Loucy (cell line): ENCODE measurements around the gene PDE4C.

Experiments
- H2AFZ ChIP-seq: fragments of 200-600 bp; sonication (generic); 2 replicates; pipeline ENCODE4 v1.6.0; 2016; ENCODE audit warnings: antibody characterized with exemption, mild to moderate bottlenecking, low read length, moderate library complexity
- H3F3A ChIP-seq: fragments of 200-600 bp; 2 replicates; pipeline ENCODE4 v1.6.0; 2016; ENCODE audit warnings: antibody characterized with exemption, low read depth, mild to moderate bottlenecking
- H3K27me3 ChIP-seq: fragments of 200-600 bp; sonication (generic); 2 replicates; pipeline ENCODE4 v1.6.1; 2014; ENCODE audit warnings: low read length, mild to moderate bottlenecking; ENCODE audit not compliant: insufficient read depth, poor library complexity, severe bottlenecking
- H3K36me3 ChIP-seq: fragments of 200-600 bp; sonication (generic); 2 replicates; pipeline ENCODE4 v1.6.1; 2016; ENCODE audit warnings: low read length; ENCODE audit not compliant: insufficient read depth
- H3K4me1 ChIP-seq: fragments of 200-600 bp; sonication (generic); 2 replicates; pipeline ENCODE4 v1.5.1; 2014; ENCODE audit warnings: low read length, mild to moderate bottlenecking; ENCODE audit not compliant: insufficient read depth, poor library complexity, severe bottlenecking
- H3K4me2 ChIP-seq: fragments of 200-600 bp; sonication (generic); 2 replicates; pipeline ENCODE4 v1.6.0; 2014; ENCODE audit warnings: antibody characterized with exemption, low read length, low read depth, mild to moderate bottlenecking; ENCODE audit not compliant: poor library complexity, severe bottlenecking
- H3K4me3 ChIP-seq: fragments of 200-600 bp; sonication (generic); 2 replicates; pipeline ENCODE4 v1.5.1; 2014; ENCODE audit warnings: low read length, mild to moderate bottlenecking, mixed read lengths; ENCODE audit not compliant: poor library complexity, severe bottlenecking
- H3K79me2 ChIP-seq: fragments of 200-600 bp; sonication (generic); 2 replicates; pipeline ENCODE4 v1.6.1; 2014; ENCODE audit warnings: low read length; ENCODE audit not compliant: insufficient read depth
- H3K9ac ChIP-seq: fragments of 200-600 bp; sonication (generic); 2 replicates; pipeline ENCODE4 v1.6.0; 2014; ENCODE audit warnings: mild to moderate bottlenecking, low read depth, low read length, moderate library complexity; ENCODE audit not compliant: poor library complexity, severe bottlenecking
- H3K9me2 ChIP-seq: fragments of 200-600 bp; sonication (generic); replicated peaks from 2 replicates; pipeline ENCODE4 v1.6.1; 2016; ENCODE audit warnings: low read depth, low read length, mixed read lengths
- H3K9me3 ChIP-seq: fragments of 200-600 bp; sonication (generic); 2 replicates; pipeline ENCODE4 v1.6.1; 2014; ENCODE audit warnings: mild to moderate bottlenecking, antibody characterized with exemption, low read length, low read depth; ENCODE audit not compliant: insufficient read depth
- H4K20me1 ChIP-seq: fragments of 200-600 bp; sonication (generic); 2 replicates; pipeline ENCODE4 v1.6.0; 2014; ENCODE audit warnings: antibody characterized with exemption, low read length, mild to moderate bottlenecking; ENCODE audit not compliant: insufficient read depth, poor library complexity, severe bottlenecking
- EZH2phosphoT487 ChIP-seq: fragments of 200-600 bp; IDR thresholded peaks from 2 replicates; pipeline ENCODE4 v1.6.1; 2018; ENCODE audit warnings: antibody characterized with exemption, mild to moderate bottlenecking, moderate library complexity, borderline replicate concordance
- TF ChIP-seq, protein P1 (sequence below): fragments of 200-600 bp; sonication (generic); conservative IDR thresholded peaks from 2 replicates; pipeline ENCODE4 v1.5.1; 2014; ENCODE audit warnings: mild to moderate bottlenecking, antibody characterized with exemption, low read length

Gene PDE4C

GRCh38 chr19:18259893-18260292 lies 33.7 kb upstream of the PDE4C start:
- no peaks in the 10 kb centered on the region for H3K79me2 ChIP-seq
- no peak overlapping the region for H2AFZ ChIP-seq
- no peaks in the 10 kb centered on the region for H3F3A ChIP-seq
- peaks cover under 1% of the 10 kb centered on the region for H3K4me1 ChIP-seq
- no peaks in the 10 kb centered on the region for H4K20me1 ChIP-seq
- H3K4me3 ChIP-seq = no peak overlapping the region
- H3K36me3 ChIP-seq = no peaks in the 10 kb centered on the region
- H3K4me2 ChIP-seq = no peak overlapping the region
- H3K9me2 ChIP-seq = no peaks in the 10 kb centered on the region
- H3K9ac ChIP-seq = no peak overlapping the region
- no peak for TF ChIP-seq EZH2phosphoT487
- TF ChIP-seq, protein P1, sequence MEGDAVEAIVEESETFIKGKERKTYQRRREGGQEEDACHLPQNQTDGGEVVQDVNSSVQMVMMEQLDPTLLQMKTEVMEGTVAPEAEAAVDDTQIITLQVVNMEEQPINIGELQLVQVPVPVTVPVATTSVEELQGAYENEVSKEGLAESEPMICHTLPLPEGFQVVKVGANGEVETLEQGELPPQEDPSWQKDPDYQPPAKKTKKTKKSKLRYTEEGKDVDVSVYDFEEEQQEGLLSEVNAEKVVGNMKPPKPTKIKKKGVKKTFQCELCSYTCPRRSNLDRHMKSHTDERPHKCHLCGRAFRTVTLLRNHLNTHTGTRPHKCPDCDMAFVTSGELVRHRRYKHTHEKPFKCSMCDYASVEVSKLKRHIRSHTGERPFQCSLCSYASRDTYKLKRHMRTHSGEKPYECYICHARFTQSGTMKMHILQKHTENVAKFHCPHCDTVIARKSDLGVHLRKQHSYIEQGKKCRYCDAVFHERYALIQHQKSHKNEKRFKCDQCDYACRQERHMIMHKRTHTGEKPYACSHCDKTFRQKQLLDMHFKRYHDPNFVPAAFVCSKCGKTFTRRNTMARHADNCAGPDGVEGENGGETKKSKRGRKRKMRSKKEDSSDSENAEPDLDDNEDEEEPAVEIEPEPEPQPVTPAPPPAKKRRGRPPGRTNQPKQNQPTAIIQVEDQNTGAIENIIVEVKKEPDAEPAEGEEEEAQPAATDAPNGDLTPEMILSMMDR = no peak
- H3K9me3 ChIP-seq = no peaks in the 10 kb centered on the region
- no peaks in the 10 kb centered on the region for H3K27me3 ChIP-seq

DNA sequence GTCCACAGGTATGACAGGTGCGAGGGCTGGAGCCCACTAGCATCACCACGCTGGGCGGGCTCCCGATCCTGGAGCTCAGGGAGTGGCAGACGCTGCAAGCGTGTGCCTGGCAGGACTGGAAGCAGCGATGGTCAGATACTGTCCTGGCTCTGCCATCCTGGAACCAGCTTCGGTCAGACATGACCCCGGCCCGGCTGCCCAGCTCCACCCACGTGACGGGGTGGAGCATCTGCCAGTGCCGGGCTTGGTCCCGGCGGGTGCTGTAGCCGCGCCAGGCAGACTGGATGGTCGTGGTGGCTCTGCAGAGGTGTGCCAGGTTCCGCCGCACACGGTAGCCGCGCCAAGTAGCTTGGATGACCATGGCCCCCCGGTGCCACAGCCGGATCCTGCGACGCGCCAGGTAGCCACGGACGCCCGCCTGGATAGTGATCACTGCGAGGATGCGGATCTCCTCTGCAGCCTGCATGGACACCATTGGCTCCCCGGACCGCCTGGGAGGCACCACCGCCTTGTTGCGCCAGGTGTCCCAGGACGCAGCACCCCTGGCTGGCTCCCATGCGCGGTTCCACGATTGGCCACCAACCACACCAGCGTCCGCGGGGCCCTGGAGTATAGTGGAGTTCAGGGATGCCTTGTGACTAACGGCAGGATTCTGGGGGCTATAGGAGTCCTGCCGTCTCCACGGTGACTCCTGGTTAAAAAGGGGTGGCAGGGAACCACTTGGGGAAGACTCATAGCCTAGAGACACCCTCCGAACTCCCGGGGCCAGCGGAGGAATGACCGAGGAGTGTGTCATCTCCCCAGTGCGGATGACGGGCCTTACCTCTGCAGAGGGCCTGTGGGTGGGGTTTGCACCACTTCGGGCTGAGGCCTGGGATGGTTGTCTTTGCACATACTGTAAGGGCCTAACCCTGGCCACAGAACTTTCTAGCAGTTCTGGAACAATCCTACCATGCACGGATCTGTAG lies 31.5 kb upstream of the PDE4C start:
- Histone ChIP-seq H3K4me3 (no peak overlapping the region), H3K4me2 (no peak overlapping the region), H3K9me3 (no peaks in the 10 kb centered on the region), H2AFZ (no peak overlapping the region), H3K79me2 (no peaks in the 10 kb centered on the region), H3K27me3 (no peaks in the 10 kb centered on the region), H3K9ac (no peak overlapping the region), H4K20me1 (no peaks in the 10 kb centered on the region), H3K4me1 (no peaks in the 10 kb centered on the region), H3F3A (no peaks in the 10 kb centered on the region), H3K36me3 (no peaks in the 10 kb centered on the region), H3K9me2 (no peaks in the 10 kb centered on the region)
- TF ChIP-seq EZH2phosphoT487 = no peak
- TF ChIP-seq, protein P1 = no peak

DNA sequence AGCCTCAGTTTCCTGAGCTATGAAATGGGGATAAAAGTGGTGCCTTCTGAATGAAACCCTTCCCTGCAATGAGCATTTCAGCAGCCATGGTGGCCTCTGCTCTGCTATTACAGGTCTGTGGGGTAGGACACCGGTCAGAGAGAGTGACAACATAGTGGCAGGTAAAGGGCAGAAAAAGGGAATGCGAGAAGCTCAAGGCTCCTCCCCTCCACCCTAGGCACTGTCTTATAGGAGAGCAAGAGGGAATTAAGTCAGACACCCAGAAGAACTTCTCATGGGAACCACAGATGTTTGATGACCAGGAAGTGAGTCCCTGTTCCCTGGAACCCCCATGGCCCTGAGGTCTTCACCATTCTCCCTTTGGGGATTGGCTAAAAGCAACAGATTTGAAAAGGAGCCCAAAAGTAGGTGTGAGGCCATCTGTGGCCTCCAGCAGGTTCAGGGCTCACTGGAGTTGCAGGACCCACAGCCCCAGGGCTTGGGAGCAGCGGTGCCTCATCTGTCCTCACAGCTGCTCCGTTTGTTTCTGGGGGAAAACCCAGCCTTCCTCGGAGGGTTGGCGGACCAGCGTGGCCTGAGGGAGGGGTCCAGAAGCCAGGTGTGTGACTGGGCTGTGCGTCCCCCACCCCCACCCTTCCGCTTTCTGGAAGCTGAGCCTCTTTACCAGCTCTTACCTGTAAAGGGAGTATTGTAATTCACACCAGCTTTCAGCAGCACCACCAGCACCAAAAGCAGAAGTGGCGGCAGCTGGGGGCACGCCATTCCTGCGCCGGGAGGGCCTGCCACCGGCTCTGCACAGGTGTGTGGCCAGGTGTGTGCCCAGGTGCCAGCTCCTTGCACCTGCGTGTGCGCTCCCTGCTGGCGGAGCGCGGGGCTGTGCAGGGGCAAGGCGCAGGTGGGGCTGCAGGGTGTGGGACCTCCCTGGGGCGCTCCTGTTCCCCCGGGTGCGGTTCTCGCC lies 28.6 kb upstream of the PDE4C start:
- no peak overlapping the region for H3K9ac ChIP-seq

More for the DNA sequence above, 28.6 kb upstream of the PDE4C start:
- H3F3A ChIP-seq = no peaks in the 10 kb centered on the region
- no peak overlapping the region for H3K4me2 ChIP-seq
- no peaks in the 10 kb centered on the region for H3K36me3 ChIP-seq
- H3K4me3 ChIP-seq = no peak overlapping the region
- TF ChIP-seq, protein P1 = no peak
- no peak for TF ChIP-seq EZH2phosphoT487
- no peak overlapping the region for H2AFZ ChIP-seq
- H3K4me1 ChIP-seq = no peaks in the 10 kb centered on the region
- no peaks in the 10 kb centered on the region for H3K9me3 ChIP-seq
- no peaks in the 10 kb centered on the region for H3K27me3 ChIP-seq
- no peaks in the 10 kb centered on the region for H3K79me2 ChIP-seq
- no peaks in the 10 kb centered on the region for H4K20me1 ChIP-seq
- H3K9me2 ChIP-seq = no peaks in the 10 kb centered on the region
